ENCODE data around the gene TINAG. TPM values are rescaled to one million over a fixed set of nuclear protein-coding genes. Genes with fewer than 3 reads are reported as not detected.
A peak's percentile ranks its signal among the peaks of the same experiment; 100 is the strongest.
"Not testable (repeated sequence)": the region's sequence is repeated elsewhere in the genome, so short reads cannot be mapped to it uniquely, and the experiment has no call there.

The TINAG gene
- total RNA-seq, 1 experiment from 2014 or later, result 12.6 TPM

DNA sequence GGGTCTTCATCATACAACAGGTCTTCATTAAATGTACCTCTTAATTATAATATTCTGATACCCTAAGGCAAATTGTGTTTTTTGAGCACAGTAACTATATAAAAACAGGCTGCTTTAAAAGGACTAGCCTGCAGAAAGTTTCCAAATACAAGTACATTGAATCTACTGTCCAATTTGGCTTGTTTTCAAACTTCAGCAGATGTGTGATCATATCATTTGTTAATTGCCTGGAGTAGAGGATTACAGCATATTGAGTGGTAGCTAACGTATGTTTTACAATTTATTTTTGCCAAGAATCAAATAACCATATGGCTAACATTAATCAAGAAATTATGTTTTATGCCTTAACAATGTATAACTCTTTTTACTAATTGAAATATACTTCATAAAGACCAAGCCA is 12.6 kb downstream of the TINAG start:
- no peak for DNase-seq
- peaks cover 12% of the 10 kb centered on the region for H3K36me3 Mint-ChIP-seq (ENCODE audit: insufficient read depth, unreplicated experiment)
- TF ChIP-seq, protein P1, sequence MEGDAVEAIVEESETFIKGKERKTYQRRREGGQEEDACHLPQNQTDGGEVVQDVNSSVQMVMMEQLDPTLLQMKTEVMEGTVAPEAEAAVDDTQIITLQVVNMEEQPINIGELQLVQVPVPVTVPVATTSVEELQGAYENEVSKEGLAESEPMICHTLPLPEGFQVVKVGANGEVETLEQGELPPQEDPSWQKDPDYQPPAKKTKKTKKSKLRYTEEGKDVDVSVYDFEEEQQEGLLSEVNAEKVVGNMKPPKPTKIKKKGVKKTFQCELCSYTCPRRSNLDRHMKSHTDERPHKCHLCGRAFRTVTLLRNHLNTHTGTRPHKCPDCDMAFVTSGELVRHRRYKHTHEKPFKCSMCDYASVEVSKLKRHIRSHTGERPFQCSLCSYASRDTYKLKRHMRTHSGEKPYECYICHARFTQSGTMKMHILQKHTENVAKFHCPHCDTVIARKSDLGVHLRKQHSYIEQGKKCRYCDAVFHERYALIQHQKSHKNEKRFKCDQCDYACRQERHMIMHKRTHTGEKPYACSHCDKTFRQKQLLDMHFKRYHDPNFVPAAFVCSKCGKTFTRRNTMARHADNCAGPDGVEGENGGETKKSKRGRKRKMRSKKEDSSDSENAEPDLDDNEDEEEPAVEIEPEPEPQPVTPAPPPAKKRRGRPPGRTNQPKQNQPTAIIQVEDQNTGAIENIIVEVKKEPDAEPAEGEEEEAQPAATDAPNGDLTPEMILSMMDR (IDR thresholded peaks at IDR 0.05; ENCODE audit: unreplicated experiment), result no peak
- intact Hi-C loops (cut with micrococcal nuclease; ENCODE audit: unreplicated experiment), result no loop called here
- CTCF ChIA-PET, result no interaction called here
- no peaks in the 10 kb centered on the region for H3K4me1 Mint-ChIP-seq (ENCODE audit: low read depth, unreplicated experiment)
- no TSS peak for BruUV-seq (replicated peaks)
- H3K4me3 Mint-ChIP-seq (ENCODE audit: low read depth, unreplicated experiment), result no peak overlapping the region
- H3K27me3 Mint-ChIP-seq (ENCODE audit: unreplicated experiment), result no peaks in the 10 kb centered on the region
- H3K27ac Mint-ChIP-seq (ENCODE audit: unreplicated experiment), result no peak overlapping the region
- H3K9me3 Mint-ChIP-seq (ENCODE audit: low read depth, unreplicated experiment), result peaks cover 10% of the 10 kb centered on the region

DNA sequence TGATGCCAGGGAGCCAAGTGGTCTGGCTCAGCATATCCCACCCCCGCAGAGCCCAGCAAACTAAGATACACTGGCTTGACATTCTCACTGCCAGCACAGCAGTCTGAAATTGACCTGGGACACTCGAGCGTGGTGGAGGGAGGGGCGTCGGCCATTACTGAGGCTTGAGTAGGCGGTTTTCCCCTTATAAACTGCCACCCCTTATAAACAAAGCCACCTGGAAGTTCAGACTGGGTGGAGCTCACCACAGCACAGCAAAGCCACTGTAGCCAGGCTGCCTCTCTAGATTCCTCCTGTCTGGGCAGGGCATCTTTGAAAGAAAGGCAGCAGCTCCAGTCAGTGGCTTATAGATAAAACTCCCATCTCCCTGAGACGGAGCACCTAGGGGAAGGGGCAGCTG is 19.4 kb downstream of the TINAG start:
- no peak for DNase-seq
- intact Hi-C loops (cut with micrococcal nuclease; ENCODE audit: unreplicated experiment), result no loop called here
- no peaks in the 10 kb centered on the region for H3K4me1 Mint-ChIP-seq (ENCODE audit: low read depth, unreplicated experiment)
- peaks cover 15% of the 10 kb centered on the region for H3K36me3 Mint-ChIP-seq (ENCODE audit: insufficient read depth, unreplicated experiment)
- peaks cover 20% of the 10 kb centered on the region for H3K9me3 Mint-ChIP-seq (ENCODE audit: low read depth, unreplicated experiment)
- TF ChIP-seq, protein P1 (IDR thresholded peaks at IDR 0.05; ENCODE audit: unreplicated experiment), result no peak
- H3K27me3 Mint-ChIP-seq (ENCODE audit: unreplicated experiment), result no peaks in the 10 kb centered on the region
- H3K27ac Mint-ChIP-seq (ENCODE audit: unreplicated experiment), result no peak overlapping the region
- no peak overlapping the region for H3K4me3 Mint-ChIP-seq (ENCODE audit: low read depth, unreplicated experiment)
- CTCF ChIA-PET, result no interaction called here
- BruUV-seq (replicated peaks), result no TSS peak

DNA sequence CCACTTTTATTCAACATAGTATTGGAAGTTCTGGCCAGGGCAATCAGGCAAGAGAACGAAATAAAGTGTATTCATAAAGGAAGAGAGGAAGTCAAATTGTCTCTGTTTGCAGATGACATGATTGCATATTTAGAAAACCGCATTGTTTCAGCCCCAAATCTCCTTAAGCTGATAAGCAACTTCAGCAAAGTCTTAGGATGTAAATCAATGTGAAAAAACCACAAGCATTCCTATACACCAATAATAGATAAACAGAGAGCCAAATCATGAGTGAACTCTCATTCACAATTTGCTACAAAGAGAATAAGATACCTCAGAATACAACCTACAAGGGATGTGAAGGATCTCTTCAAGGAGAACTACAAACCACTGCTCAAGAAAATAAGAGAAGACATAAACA is 23.3 kb downstream of the TINAG start:
- H3K27me3 Mint-ChIP-seq (ENCODE audit: unreplicated experiment); H3K4me1 Mint-ChIP-seq (ENCODE audit: low read depth, unreplicated experiment); CTCF ChIA-PET; BruUV-seq (replicated peaks); H3K4me3 Mint-ChIP-seq (ENCODE audit: low read depth, unreplicated experiment); H3K27ac Mint-ChIP-seq (ENCODE audit: unreplicated experiment); DNase-seq; intact Hi-C loops (cut with micrococcal nuclease; ENCODE audit: unreplicated experiment): not testable (repeated sequence)
- peaks cover 14% of the 10 kb centered on the region for H3K36me3 Mint-ChIP-seq (ENCODE audit: insufficient read depth, unreplicated experiment)
- peaks cover 13% of the 10 kb centered on the region for H3K9me3 Mint-ChIP-seq (ENCODE audit: low read depth, unreplicated experiment)

DNA sequence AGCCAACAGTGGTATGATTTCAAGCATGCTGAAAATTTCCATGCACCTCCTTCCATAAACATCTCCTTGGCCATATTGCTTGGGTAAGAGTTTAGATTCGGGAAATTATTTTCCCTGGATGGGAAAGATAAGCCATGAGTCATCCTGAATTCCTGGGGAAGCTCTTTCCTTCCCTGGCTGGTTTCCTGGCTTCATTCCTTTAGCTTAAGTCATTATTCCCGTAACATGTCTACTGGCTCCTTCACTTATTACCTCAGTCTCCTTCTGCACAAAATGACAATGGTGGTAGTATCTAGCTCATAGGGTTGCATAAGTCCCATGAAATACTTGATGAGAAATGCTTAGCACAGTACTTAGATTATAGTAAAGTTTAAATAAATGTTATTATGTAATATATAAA is 27.6 kb downstream of the TINAG start:
- no TSS peak for BruUV-seq (replicated peaks)
- Mint-ChIP-seq H3K36me3 (ENCODE audit: insufficient read depth, unreplicated experiment) (peaks cover 8% of the 10 kb centered on the region), H3K4me3 (ENCODE audit: low read depth, unreplicated experiment) (no peak overlapping the region), H3K4me1 (ENCODE audit: low read depth, unreplicated experiment) (peaks cover 8% of the 10 kb centered on the region), H3K27me3 (ENCODE audit: unreplicated experiment) (no peaks in the 10 kb centered on the region), H3K27ac (ENCODE audit: unreplicated experiment) (peak overlapping the region; percentile 76), H3K9me3 (ENCODE audit: low read depth, unreplicated experiment) (no peaks in the 10 kb centered on the region)
- CTCF ChIA-PET, result no interaction called here
- intact Hi-C loops (cut with micrococcal nuclease; ENCODE audit: unreplicated experiment), result no loop called here
- TF ChIP-seq, protein P1 (IDR thresholded peaks at IDR 0.05; ENCODE audit: unreplicated experiment), result no peak
- no peak for DNase-seq

DNA sequence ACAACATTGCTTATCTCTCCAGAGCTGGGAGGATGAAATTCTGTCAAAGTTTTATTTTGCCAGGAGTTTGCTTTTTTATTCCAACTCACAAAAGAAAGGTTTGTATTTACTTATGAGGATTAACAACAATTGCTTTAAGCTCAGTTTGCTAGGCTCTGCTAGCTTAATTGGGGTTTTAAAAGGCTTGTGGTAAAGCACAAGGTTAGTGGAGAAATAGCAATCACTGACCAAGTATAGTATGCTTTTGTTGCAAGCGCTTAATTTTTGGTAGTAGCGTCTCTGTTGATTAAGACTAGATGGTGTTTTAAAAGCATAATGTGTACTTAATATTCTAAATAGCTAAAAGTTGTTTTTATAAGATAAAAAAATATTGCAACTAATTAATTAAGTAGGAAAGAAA is 45.7 kb downstream of the TINAG start:
- DNase-seq, result no peak
- no TSS peak for BruUV-seq (replicated peaks)
- no peak overlapping the region for H3K4me3 Mint-ChIP-seq (ENCODE audit: low read depth, unreplicated experiment)
- H3K36me3 Mint-ChIP-seq (ENCODE audit: insufficient read depth, unreplicated experiment), result no peaks in the 10 kb centered on the region
- no peaks in the 10 kb centered on the region for H3K4me1 Mint-ChIP-seq (ENCODE audit: low read depth, unreplicated experiment)
- intact Hi-C loops (cut with micrococcal nuclease; ENCODE audit: unreplicated experiment), result no loop called here
- H3K27me3 Mint-ChIP-seq (ENCODE audit: unreplicated experiment), result no peaks in the 10 kb centered on the region
- TF ChIP-seq, protein P1 (IDR thresholded peaks at IDR 0.05; ENCODE audit: unreplicated experiment), result no peak
- H3K27ac Mint-ChIP-seq (ENCODE audit: unreplicated experiment), result no peak overlapping the region
- CTCF ChIA-PET, result no interaction called here
- H3K9me3 Mint-ChIP-seq (ENCODE audit: low read depth, unreplicated experiment), result no peaks in the 10 kb centered on the region

All from Calu3 (cell line).